Measurements from ENCODE around the gene TMEM63A.

Gene TMEM63A

GRCh38 chr1:225863167-225863566 is 19.0 kb downstream of the TMEM63A start:
- Histone ChIP-seq H3K27me3 (ENCODE audit: insufficient read depth, low read depth) (no peaks in the 10 kb centered on the region), H2AFZ (ENCODE audit: low read depth) (no peak overlapping the region), H3K79me2 (ENCODE audit: insufficient read depth, low read depth) (no peaks in the 10 kb centered on the region), H3K9ac (no peak overlapping the region), H3K4me3 (IDR thresholded peaks at IDR 0.05; ENCODE audit: insufficient read depth, low read depth, low read length) (no peak overlapping the region), H3K36me3 (ENCODE audit: insufficient read depth) (peaks cover 5% of the 10 kb centered on the region; the same call in 1 of the 2 replicates), H3K4me1 (ENCODE audit: low read depth, poor library complexity, severe bottlenecking) (peaks cover 5% of the 10 kb centered on the region), H3K4me2 (no peak overlapping the region), H4K20me1 (ENCODE audit: insufficient read depth) (no peaks in the 10 kb centered on the region), H3K27ac (no peak overlapping the region)
- TF ChIP-seq, protein P1, sequence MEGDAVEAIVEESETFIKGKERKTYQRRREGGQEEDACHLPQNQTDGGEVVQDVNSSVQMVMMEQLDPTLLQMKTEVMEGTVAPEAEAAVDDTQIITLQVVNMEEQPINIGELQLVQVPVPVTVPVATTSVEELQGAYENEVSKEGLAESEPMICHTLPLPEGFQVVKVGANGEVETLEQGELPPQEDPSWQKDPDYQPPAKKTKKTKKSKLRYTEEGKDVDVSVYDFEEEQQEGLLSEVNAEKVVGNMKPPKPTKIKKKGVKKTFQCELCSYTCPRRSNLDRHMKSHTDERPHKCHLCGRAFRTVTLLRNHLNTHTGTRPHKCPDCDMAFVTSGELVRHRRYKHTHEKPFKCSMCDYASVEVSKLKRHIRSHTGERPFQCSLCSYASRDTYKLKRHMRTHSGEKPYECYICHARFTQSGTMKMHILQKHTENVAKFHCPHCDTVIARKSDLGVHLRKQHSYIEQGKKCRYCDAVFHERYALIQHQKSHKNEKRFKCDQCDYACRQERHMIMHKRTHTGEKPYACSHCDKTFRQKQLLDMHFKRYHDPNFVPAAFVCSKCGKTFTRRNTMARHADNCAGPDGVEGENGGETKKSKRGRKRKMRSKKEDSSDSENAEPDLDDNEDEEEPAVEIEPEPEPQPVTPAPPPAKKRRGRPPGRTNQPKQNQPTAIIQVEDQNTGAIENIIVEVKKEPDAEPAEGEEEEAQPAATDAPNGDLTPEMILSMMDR (conservative IDR thresholded peaks at IDR 0.05; ENCODE audit: low read depth, low read length): no peak

- Histone ChIP-seq H3K4me3 (IDR thresholded peaks at IDR 0.05; ENCODE audit: insufficient read depth, low read depth, low read length) (no peak overlapping the region), H3K79me2 (ENCODE audit: insufficient read depth, low read depth) (no peaks in the 10 kb centered on the region), H3K4me1 (ENCODE audit: low read depth, poor library complexity, severe bottlenecking) (peaks cover 11% of the 10 kb centered on the region), H4K20me1 (ENCODE audit: insufficient read depth) (no peaks in the 10 kb centered on the region), H3K27me3 (ENCODE audit: insufficient read depth, low read depth) (no peaks in the 10 kb centered on the region), H3K9ac (no peak overlapping the region), H2AFZ (ENCODE audit: low read depth) (no peak overlapping the region), H3K36me3 (ENCODE audit: insufficient read depth) (peaks cover 5% of the 10 kb centered on the region; the same call in 1 of the 2 replicates), H3K4me2 (no peak overlapping the region), H3K27ac (no peak overlapping the region)
- TF ChIP-seq, protein P1 (conservative IDR thresholded peaks at IDR 0.05; ENCODE audit: low read depth, low read length): no peak
Observed at GRCh38 chr1:225862581-225862950, 19.6 kb downstream of the TMEM63A start.

GRCh38 chr1:225861834-225862580 is 20.2 kb downstream of the TMEM63A start:
- no peak overlapping the region for H3K4me2 ChIP-seq
- H3K4me3 ChIP-seq (IDR thresholded peaks at IDR 0.05; ENCODE audit: insufficient read depth, low read depth, low read length): no peak overlapping the region
- TF ChIP-seq, protein P1 (conservative IDR thresholded peaks at IDR 0.05; ENCODE audit: low read depth, low read length): no peak
- no peaks in the 10 kb centered on the region for H4K20me1 ChIP-seq (ENCODE audit: insufficient read depth)
- no peaks in the 10 kb centered on the region for H3K27me3 ChIP-seq (ENCODE audit: insufficient read depth, low read depth)
- H3K9ac ChIP-seq: no peak overlapping the region
- H3K4me1 ChIP-seq (ENCODE audit: low read depth, poor library complexity, severe bottlenecking): peaks cover 17% of the 10 kb centered on the region
- H3K27ac ChIP-seq: no peak overlapping the region
- H3K36me3 ChIP-seq (ENCODE audit: insufficient read depth): peaks cover 5% of the 10 kb centered on the region; the same call in 1 of the 2 replicates
- H3K79me2 ChIP-seq (ENCODE audit: insufficient read depth, low read depth): no peaks in the 10 kb centered on the region
- no peak overlapping the region for H2AFZ ChIP-seq (ENCODE audit: low read depth)

DNA sequence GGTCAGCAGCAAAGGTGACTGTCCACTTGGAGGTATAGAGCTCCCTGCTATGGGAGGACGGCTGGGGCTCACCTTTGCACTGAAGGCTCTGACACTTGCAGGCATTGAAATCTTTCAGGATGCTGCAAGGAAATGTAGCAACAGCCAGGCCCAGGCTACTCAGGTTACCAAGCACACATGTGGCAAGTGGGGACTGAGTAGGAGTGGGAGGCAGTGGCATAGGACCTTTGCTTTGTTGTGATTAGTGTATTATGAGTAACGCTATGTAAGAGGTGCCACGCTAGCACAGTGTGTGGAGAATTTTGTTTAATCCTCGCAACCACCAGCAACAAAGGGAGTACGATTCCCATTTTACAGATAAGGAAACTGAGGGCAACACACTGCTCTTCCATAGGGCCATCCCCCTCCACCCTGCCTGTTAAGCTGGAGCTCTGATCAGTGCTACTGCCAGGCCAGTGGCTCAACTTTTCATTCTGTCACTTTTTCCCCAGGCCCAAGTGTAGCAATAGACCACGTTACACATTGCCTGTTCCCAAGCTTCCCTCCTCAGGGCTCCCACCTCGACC is 21.2 kb downstream of the TMEM63A start:
- no peak overlapping the region for H3K4me2 ChIP-seq
- no peak overlapping the region for H3K4me3 ChIP-seq (IDR thresholded peaks at IDR 0.05; ENCODE audit: insufficient read depth, low read depth, low read length)
- H3K27ac ChIP-seq: no peak overlapping the region
- H3K9ac ChIP-seq: no peak overlapping the region
- H3K36me3 ChIP-seq (ENCODE audit: insufficient read depth): peaks cover 5% of the 10 kb centered on the region; the same call in 1 of the 2 replicates
- H4K20me1 ChIP-seq (ENCODE audit: insufficient read depth): no peaks in the 10 kb centered on the region
- TF ChIP-seq, protein P1 (conservative IDR thresholded peaks at IDR 0.05; ENCODE audit: low read depth, low read length): no peak
- peaks cover 27% of the 10 kb centered on the region for H3K4me1 ChIP-seq (ENCODE audit: low read depth, poor library complexity, severe bottlenecking)
- H2AFZ ChIP-seq (ENCODE audit: low read depth): no peak overlapping the region
- no peaks in the 10 kb centered on the region for H3K27me3 ChIP-seq (ENCODE audit: insufficient read depth, low read depth)
- H3K79me2 ChIP-seq (ENCODE audit: insufficient read depth, low read depth): no peaks in the 10 kb centered on the region
